ENCODE data around the gene CFAP69.

DNA sequence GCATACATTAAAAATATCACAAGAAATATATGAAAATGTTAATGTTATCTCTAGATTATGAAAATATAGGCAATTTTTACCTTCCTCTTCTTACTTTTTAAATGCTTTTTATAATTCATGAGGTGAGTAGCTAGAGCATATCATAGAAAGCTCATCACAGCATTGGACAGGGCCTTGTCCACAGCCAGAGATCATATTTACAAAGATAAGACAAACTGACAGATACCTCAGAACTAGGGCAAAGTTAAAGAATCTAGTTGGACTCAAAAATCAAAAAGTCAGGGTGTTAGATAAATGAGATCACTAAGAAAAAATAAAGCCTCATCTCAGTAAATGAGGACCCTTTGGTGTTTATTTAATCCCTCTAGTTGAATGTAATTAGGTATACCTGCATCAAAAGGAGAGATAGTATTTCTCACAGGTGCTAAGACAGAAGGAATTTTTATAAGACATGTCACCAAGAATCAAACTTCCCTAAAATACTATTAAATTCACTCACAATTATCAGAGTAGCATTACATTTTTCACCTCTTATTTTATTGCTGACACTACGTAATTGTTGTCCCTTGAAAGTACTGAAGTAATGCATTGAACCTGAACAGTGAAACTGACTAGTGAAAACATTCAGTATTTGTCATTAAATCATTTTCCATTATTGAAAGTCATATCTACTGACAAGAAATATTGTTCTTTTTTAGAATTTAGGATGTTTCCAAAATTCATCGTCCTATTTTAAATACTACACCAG is 25.6 kb downstream of the CFAP69 start:
- TF ChIP-seq, protein P1, sequence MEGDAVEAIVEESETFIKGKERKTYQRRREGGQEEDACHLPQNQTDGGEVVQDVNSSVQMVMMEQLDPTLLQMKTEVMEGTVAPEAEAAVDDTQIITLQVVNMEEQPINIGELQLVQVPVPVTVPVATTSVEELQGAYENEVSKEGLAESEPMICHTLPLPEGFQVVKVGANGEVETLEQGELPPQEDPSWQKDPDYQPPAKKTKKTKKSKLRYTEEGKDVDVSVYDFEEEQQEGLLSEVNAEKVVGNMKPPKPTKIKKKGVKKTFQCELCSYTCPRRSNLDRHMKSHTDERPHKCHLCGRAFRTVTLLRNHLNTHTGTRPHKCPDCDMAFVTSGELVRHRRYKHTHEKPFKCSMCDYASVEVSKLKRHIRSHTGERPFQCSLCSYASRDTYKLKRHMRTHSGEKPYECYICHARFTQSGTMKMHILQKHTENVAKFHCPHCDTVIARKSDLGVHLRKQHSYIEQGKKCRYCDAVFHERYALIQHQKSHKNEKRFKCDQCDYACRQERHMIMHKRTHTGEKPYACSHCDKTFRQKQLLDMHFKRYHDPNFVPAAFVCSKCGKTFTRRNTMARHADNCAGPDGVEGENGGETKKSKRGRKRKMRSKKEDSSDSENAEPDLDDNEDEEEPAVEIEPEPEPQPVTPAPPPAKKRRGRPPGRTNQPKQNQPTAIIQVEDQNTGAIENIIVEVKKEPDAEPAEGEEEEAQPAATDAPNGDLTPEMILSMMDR (IDR thresholded peaks at IDR 0.05), result no peak
- no peak for TF ChIP-seq ZFX (IDR thresholded peaks at IDR 0.05; ENCODE audit: borderline replicate concordance)
